Measurements from ENCODE around the gene ANGPTL7.
"Not testable (repeated sequence)": the region's sequence is repeated elsewhere in the genome, so short reads cannot be mapped to it uniquely, and the experiment has no call there.

ANGPTL7 gene

GRCh38 chr1:11156441-11156840 is 32.7 kb upstream of the ANGPTL7 start:
- no peak for DNase-seq (ENCODE audit: low spot score)
- no peak for TF ChIP-seq CTCF (IDR thresholded peaks at IDR 0.05; ENCODE audit: borderline replicate concordance, control extremely low read depth, extremely low read depth, insufficient read depth, missing control alignments)
- in situ Hi-C loops (cut with MboI; ENCODE audit: low sequenced_read_pairs, unreplicated experiment), result no loop called here

- no peak for TF ChIP-seq CTCF (IDR thresholded peaks at IDR 0.05; ENCODE audit: borderline replicate concordance, control extremely low read depth, extremely low read depth, insufficient read depth, missing control alignments)
- in situ Hi-C loops (cut with MboI; ENCODE audit: low sequenced_read_pairs, unreplicated experiment), result no loop called here
- no peak for DNase-seq (ENCODE audit: low spot score)
Observed at GRCh38 chr1:11156963-11157362, 32.2 kb upstream of the ANGPTL7 start.

- TF ChIP-seq CTCF (IDR thresholded peaks at IDR 0.05; ENCODE audit: borderline replicate concordance, control extremely low read depth, extremely low read depth, insufficient read depth, missing control alignments), result no peak
- no peak for DNase-seq (ENCODE audit: low spot score)
- in situ Hi-C loops (cut with MboI; ENCODE audit: low sequenced_read_pairs, unreplicated experiment), result no loop called here
Observed at GRCh38 chr1:11157394-11157793, 31.8 kb upstream of the ANGPTL7 start.

- no peak for DNase-seq (ENCODE audit: low spot score)
- no peak for TF ChIP-seq CTCF (IDR thresholded peaks at IDR 0.05; ENCODE audit: borderline replicate concordance, control extremely low read depth, extremely low read depth, insufficient read depth, missing control alignments)
- in situ Hi-C loops (cut with MboI; ENCODE audit: low sequenced_read_pairs, unreplicated experiment), result no loop called here
Observed at GRCh38 chr1:11157867-11158266, 31.3 kb upstream of the ANGPTL7 start.

GRCh38 chr1:11158291-11158690 is 30.9 kb upstream of the ANGPTL7 start:
- no peak for DNase-seq (ENCODE audit: low spot score)
- no peak for TF ChIP-seq CTCF (IDR thresholded peaks at IDR 0.05; ENCODE audit: borderline replicate concordance, control extremely low read depth, extremely low read depth, insufficient read depth, missing control alignments)
- in situ Hi-C loops (cut with MboI; ENCODE audit: low sequenced_read_pairs, unreplicated experiment), result no loop called here

GRCh38 chr1:11158720-11159321 is 30.3 kb upstream of the ANGPTL7 start:
- no peak for DNase-seq (ENCODE audit: low spot score)
- no peak for TF ChIP-seq CTCF (IDR thresholded peaks at IDR 0.05; ENCODE audit: borderline replicate concordance, control extremely low read depth, extremely low read depth, insufficient read depth, missing control alignments)
- in situ Hi-C loops (cut with MboI; ENCODE audit: low sequenced_read_pairs, unreplicated experiment), result no loop called here

- in situ Hi-C loops (cut with MboI; ENCODE audit: low sequenced_read_pairs, unreplicated experiment); DNase-seq (ENCODE audit: low spot score): not testable (repeated sequence)
Observed at GRCh38 chr1:11162752-11163151, 26.4 kb upstream of the ANGPTL7 start.

GRCh38 chr1:11166744-11167143 is 22.4 kb upstream of the ANGPTL7 start:
- in situ Hi-C loops (cut with MboI; ENCODE audit: low sequenced_read_pairs, unreplicated experiment); DNase-seq (ENCODE audit: low spot score): not testable (repeated sequence)
